Psoas muscle (tissue), 8 donors: ENCODE data around the gene SYCP3. TPM values are rescaled to one million over a fixed set of nuclear protein-coding genes. Genes with fewer than 3 reads are reported as not detected.

Experiments used
- ATAC-seq, 4 donors: fragments of 200-7000 bp; cut with Tn5 transposase; one replicate each; pipeline ENCODE4 v1.9.1; 2020; ENCODE audit warnings: moderate library complexity in 3 of 4, mild to moderate bottlenecking in 2 of 4
- DNase-seq, 2 donors: peaks; one replicate each; pipeline ENCODE4 v3.0.0-alpha.2; 2020
- H3K27ac ChIP-seq: fragments of 200-600 bp; one replicate; pipeline ENCODE4 v1.8.0; 2022
- H3K27me3 ChIP-seq, 3 donors: fragments of 200-600 bp in 1 of 3; one replicate each; pipeline versions ENCODE4 v1.6.1 to v1.8.0; 2013 to 2022; ENCODE audit warnings: low read length in 2 of 3, mild to moderate bottlenecking in 2 of 3, moderate library complexity in 1 of 3; ENCODE audit not compliant: insufficient read depth in 3 of 3
- H3K36me3 ChIP-seq, 2 donors: fragments of 200-600 bp in 1 of 2; one replicate each; pipeline versions ENCODE4 v1.6.1 to v1.8.0; 2013 to 2022; ENCODE audit warnings: low read depth in 1 of 2, mild to moderate bottlenecking in 1 of 2, moderate library complexity in 1 of 2; ENCODE audit not compliant: insufficient read depth in 1 of 2
- H3K4me1 ChIP-seq: fragments of 200-600 bp; one replicate; pipeline ENCODE4 v1.8.0; 2022
- H3K4me3 ChIP-seq: fragments of 200-600 bp; one replicate; pipeline ENCODE4 v1.8.0; 2022; ENCODE audit warnings: mild to moderate bottlenecking
- H3K9me3 ChIP-seq: fragments of 200-600 bp; one replicate; pipeline ENCODE4 v1.8.0; 2022
- WGBS, 3 donors: extraction: QIAGEN DNeasy Blood & Tissue Kit; methylation state at CpG; one replicate each; pipeline versions ENCODE4 v1.1.6 to v1.1.7; 2013; 5-methylcytosine and 5-hydroxymethylcytosine counted together
- intact Hi-C, 2 donors: fragments of 100-400 bp; cut with DNase I; formaldehyde crosslinking; loops; one replicate each; pipeline versions ENCODE4 v1.11.0 to v1.14.2; 2022
- polyA plus RNA-seq, 3 donors: library from polyadenylated mRNA; stranded (reverse); fragments of 200-250 nt; gene quantifications; one replicate each; pipeline ENCODE4 v1.2.3, GENCODE V29; 2013
- total RNA-seq, 4 donors: library from RNA; stranded (reverse); fragmentation: NEBNext Ultra II Directional in 2 of 4; extraction: Animal tissue kit (Norgen Biotek cat#: 25700) in 2 of 4; gene quantifications; one replicate each; pipeline versions ENCODE4 v1.2.1 to v1.2.4, GENCODE V29; 2021 to 2023
- TF ChIP-seq, protein P1 (sequence below): fragments of 200-600 bp; IDR thresholded peaks from one replicate; pipeline ENCODE4 v1.8.0; 2022; ENCODE audit warnings: antibody characterized with exemption
- donor health status: healthy with polysubstance abuse.
- donor health status: DM: no; HTN: no; CAD: no; lungs with moderate emphysema.
- donor health status: Bipolar disorder and iron deficiency.
- donor health status: healthy.
- donor health status: DM: yes; HTN: yes; CAD: no.
- donor health status: DM: no; HTN: no; CAD: no.
- donor health status: DM: no; HTN: no; CAD: no.
- donor health status: DM: yes; HTN: yes; CAD: no.

Gene SYCP3
- total and polyA plus RNA-seq, 7 donors = 0.04 to 0.28 (median 0.23) TPM; not detected in 4

DNA sequence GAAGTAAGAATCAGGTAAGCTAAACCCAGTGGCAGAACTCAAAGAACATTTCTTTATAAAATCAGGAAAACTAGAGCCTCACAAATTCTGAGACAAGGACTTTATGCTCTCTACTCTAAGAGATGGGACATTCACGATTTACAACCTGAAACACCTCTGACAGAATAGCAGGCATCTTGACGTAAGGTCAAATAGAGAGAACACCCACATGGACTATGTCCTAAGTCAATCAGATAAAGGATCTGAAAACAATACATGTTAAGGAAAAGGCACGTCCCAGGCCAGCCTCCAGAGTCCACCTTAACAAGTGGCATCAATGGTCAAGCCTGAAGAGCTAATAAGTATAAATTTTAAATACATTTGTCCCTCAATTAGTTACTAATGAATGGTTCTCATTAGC, 39.9 kb upstream of the SYCP3 start:
- Histone ChIP-seq H3K27me3 (no peaks in the 10 kb centered on the region), H3K4me1 (peaks cover 28% of the 10 kb centered on the region), H3K36me3 (peaks cover 0 to 6% of the 10 kb centered on the region in 2 donors), H3K27ac (no peak overlapping the region), H3K9me3 (no peaks in the 10 kb centered on the region), H3K4me3 (no peak overlapping the region)
- TF ChIP-seq, protein P1, sequence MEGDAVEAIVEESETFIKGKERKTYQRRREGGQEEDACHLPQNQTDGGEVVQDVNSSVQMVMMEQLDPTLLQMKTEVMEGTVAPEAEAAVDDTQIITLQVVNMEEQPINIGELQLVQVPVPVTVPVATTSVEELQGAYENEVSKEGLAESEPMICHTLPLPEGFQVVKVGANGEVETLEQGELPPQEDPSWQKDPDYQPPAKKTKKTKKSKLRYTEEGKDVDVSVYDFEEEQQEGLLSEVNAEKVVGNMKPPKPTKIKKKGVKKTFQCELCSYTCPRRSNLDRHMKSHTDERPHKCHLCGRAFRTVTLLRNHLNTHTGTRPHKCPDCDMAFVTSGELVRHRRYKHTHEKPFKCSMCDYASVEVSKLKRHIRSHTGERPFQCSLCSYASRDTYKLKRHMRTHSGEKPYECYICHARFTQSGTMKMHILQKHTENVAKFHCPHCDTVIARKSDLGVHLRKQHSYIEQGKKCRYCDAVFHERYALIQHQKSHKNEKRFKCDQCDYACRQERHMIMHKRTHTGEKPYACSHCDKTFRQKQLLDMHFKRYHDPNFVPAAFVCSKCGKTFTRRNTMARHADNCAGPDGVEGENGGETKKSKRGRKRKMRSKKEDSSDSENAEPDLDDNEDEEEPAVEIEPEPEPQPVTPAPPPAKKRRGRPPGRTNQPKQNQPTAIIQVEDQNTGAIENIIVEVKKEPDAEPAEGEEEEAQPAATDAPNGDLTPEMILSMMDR = no peak
- intact Hi-C loops = loop anchor here in 1 of 2 donors (2.0 kb wide), 1 partner anchor 52 kb away; the partner anchor contains the start of gene GNPTAB
- 84 to 92% (median 91%) methylated on average over 3 of the region's 3 CpGs for WGBS, 3 donors
- no peak for ATAC-seq
- DNase-seq = no peak

DNA sequence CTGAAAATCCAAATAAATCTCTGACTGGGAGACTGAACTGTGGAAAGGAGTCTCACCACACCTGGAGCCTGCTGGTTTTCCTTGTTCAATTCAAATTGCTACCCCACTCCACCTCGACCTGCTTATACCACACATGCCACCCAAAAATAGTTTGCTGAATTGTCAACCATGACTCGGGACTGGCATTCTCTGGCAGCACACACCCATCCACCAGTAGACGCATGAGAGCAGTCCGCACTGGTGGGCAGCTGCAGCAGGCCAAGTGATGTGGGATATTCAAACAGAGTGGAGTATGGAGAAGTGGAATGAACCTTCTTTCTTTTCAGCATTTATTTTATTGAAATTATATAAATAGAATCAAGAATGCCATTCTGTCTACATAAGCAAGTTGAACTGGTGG, 38.7 kb upstream of the SYCP3 start:
- peak overlapping the region; percentile 74 for H3K27ac ChIP-seq
- DNase-seq = peak in 1 of 2 donors; percentile 66
- no peaks in the 10 kb centered on the region for H3K9me3 ChIP-seq
- no peaks in the 10 kb centered on the region for H3K27me3 ChIP-seq
- WGBS, 3 donors = 26 to 48% (median 31%) methylated on average over 4 of the region's 4 CpGs
- intact Hi-C loops = loop anchor here in 1 of 2 donors (2.0 kb wide), 1 partner anchor 53 kb away; the partner anchor contains the start of gene GNPTAB
- peaks cover 0 to 6% of the 10 kb centered on the region in 2 donors for H3K36me3 ChIP-seq
- no peak overlapping the region for H3K4me3 ChIP-seq
- TF ChIP-seq, protein P1 = no peak
- H3K4me1 ChIP-seq = peaks cover 28% of the 10 kb centered on the region
- ATAC-seq = peak; percentile 69 to 90 (median 86)

DNA sequence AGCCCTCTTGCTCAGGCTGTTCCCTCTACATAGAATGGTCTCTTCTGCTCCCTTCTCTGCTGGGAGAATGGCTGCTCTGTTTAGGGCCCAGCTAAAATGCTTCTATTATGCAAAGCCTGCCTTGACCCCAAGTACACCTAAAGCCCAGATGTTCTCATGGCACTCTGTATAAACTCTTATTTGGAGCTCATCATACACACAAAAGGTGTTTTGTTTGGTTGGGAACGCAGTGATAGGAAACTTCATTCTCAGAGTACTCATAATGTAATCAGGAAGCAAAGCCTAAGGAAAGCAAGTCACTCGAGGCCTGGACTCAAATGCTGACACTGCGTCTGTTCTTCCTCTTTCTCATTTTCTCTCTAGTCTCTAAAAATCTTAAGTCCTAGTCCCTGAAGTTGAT, 38.2 kb upstream of the SYCP3 start:
- Histone ChIP-seq H3K27ac (peak overlapping the region; percentile 74), H3K36me3 (peaks cover 0 to 6% of the 10 kb centered on the region in 2 donors), H3K4me3 (no peak overlapping the region), H3K4me1 (peaks cover 23% of the 10 kb centered on the region), H3K9me3 (no peaks in the 10 kb centered on the region), H3K27me3 (no peaks in the 10 kb centered on the region)
- DNase-seq (no peak), ATAC-seq (peak in 2 of 4 donors; percentile 11 to 18)
- intact Hi-C loops = no loop called here
- WGBS, 3 donors = 60 to 79% (median 70%) methylated on average over 3 of the region's 3 CpGs
- TF ChIP-seq, protein P1 = no peak

DNA sequence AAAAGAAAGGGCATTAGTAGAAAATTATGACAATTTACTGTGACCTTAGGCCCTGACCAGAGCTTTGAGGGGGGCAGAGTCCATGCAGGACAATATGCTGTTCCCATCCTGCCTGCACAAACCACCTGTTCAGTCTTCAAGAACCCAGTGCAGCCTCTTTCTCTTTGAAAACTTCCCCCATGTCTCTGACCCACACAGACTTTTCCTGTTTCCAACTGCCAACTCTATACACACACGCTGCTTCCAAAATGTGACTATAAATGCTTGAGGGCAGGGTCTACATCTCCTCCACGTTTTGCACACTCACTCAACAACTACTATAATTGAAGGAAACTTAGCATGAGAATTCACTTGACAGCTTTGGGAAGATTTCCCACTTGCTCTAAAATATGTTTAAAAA, 36.6 kb upstream of the SYCP3 start:
- peaks cover 0 to 13% of the 10 kb centered on the region in 2 donors for H3K36me3 ChIP-seq
- 67 to 74% (median 69%) methylated on average over 2 of the region's 2 CpGs for WGBS, 3 donors
- TF ChIP-seq, protein P1 = no peak

More for the DNA sequence above, 36.6 kb upstream of the SYCP3 start:
- H3K9me3 ChIP-seq = no peaks in the 10 kb centered on the region
- H3K27ac ChIP-seq = no peak overlapping the region
- intact Hi-C loops = no loop called here
- H3K27me3 ChIP-seq = no peaks in the 10 kb centered on the region
- H3K4me1 ChIP-seq = peaks cover 21% of the 10 kb centered on the region
- no peak overlapping the region for H3K4me3 ChIP-seq
- no peak for DNase-seq
- no peak for ATAC-seq
